ENCODE measurements around the gene C1orf105. TPM values are rescaled to one million over a fixed set of nuclear protein-coding genes. Genes with fewer than 3 reads are reported as not detected.

C1orf105 gene
- total RNA-seq, 1 donor from 2014 or later, result 144 TPM

Other genes starting within 250 kb of the C1orf105 start
- 21.3 and 25.7 TPM in 2 replicates for gene PIGC, start 23.4 kb downstream of the C1orf105 start, total RNA-seq
- 36.3 and 36.8 TPM in 2 replicates for gene SUCO, start 112.5 kb downstream of the C1orf105 start, total RNA-seq
- not detected in 2 replicates for gene FASLG, start 238.4 kb downstream of the C1orf105 start, total RNA-seq